Measurements from ENCODE around the gene IZUMO4.

IZUMO4 gene, protein sequence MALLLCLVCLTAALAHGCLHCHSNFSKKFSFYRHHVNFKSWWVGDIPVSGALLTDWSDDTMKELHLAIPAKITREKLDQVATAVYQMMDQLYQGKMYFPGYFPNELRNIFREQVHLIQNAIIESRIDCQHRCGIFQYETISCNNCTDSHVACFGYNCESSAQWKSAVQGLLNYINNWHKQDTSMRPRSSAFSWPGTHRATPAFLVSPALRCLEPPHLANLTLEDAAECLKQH

DNA sequence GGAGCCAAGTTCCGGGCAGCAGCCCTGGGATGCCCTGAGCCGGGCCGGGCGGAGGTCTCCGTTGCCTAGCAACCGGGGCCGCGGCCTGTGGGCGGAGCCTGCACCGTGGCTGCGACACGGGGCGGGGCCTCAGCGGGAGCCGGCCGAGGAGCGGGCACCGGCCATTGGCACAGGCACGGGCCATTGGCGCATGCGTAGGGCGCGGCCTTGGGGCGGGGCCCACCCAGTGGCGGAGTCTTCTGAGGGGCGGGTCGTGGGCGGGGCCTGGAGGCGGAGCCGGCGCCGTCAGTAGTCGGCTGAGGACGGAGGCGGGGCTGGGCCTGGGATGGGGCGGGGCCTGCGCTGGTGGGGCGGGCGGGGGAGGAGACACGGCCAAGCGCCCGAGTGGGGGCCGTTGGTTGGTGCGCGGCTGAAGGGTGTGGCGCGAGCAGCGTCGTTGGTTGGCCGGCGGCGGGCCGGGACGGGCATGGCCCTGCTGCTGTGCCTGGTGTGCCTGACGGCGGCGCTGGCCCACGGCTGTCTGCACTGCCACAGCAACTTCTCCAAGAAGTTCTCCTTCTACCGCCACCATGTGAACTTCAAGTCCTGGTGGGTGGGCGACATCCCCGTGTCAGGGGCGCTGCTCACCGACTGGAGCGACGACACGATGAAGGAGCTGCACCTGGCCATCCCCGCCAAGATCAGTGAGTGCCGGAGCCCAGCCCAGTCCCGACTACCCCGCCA, at the start of gene IZUMO4:
TSS of gene IZUMO4 (plus strand) at position 436 of the 723 bp plus-strand sequence. CDS start at position 467, 31 bp downstream.
- DNase-seq, result peak; percentile 82

DNA sequence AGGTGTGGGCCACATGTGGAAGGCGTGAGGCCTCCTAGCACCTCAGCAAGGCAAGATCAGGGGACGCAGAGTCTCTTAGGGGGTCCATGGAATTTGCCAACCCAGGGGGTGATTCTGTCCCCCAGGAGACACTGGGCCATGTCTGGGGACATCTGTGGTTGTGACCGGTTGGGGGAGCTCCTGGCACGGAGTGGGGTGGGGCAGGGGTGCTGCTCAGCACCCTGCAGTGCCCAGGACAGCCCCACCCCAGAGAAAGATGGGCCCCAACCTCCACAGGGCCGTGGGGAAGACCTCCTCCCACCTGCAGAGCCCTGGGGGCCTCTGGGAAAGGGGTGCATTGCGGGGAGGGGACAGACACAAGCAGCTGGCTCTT, 49.7 kb upstream of the IZUMO4 start:
- no peak for DNase-seq

DNA sequence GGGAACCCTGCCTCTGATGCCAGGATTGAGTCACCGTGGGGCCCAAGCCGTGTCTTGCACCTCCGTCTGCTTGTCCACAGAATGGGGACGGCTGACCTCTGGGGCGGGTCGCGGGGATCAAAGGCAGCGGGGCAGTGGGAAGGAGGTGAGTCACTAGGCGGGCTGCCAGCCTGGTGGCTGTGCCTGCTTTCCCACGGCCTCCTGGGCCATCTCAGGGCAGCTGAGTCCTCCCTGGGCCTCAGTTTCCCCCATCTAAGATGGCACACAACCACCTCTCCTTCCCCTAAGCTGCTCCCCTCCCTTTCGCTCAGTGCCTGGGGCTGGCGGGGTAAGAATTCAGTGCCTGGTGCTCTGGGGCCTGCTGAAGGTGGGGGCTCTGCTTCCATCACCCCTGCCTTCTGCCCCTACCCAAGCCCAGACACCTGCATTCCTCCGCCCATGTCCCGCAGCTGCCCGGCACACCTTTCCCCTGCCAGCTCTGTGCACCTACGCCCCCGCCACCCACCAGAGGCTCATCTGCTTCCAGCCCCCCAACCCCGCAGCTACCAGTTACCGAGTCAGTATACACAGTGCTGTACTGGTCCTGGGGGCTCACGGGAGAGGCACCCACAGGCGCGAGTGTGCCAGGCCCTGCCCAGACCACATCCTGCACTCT, 49.1 kb upstream of the IZUMO4 start:
- no peak for DNase-seq

DNA sequence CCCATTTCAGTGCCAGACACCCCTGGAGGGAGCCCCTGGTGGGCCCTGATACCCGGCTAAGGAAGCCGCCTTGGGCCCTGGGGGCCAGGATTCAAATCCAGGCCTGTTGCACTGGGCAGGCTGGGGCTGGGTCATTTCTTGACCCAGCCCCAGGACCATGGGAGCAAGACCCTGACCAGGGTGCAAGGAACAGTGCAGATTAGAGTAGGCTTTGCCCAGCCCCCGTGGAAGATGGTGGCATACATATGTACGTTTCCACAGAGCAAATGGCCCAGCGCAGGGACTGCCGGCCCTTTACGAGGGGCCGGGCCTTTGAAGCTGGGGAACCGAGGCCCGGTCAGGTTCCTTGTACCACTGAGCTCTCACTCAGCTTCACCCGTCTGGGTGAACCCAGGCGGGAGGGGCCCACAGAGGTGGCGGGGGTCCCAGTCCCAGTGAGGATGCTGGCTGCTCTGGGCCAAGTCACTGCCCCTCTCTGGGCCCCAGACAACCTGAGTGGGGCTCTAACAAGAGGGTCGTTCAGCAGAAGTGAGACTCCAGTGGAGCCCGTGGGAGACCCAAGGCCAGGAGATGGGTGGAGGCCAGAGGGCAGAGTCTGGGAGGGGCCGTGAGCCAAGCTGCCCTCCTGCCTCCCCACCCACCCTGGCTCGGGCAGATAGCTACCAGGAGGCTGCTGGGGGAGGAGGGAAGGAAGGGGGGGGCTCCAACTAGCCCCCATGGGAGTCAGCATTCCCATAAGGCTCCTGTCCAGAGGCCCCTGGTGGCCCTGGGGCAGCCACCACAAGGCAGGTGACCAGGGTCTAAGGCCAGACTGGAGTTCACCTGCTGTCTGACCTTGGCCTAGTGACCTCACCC, 48.4 kb upstream of the IZUMO4 start:
- no peak for DNase-seq

DNA sequence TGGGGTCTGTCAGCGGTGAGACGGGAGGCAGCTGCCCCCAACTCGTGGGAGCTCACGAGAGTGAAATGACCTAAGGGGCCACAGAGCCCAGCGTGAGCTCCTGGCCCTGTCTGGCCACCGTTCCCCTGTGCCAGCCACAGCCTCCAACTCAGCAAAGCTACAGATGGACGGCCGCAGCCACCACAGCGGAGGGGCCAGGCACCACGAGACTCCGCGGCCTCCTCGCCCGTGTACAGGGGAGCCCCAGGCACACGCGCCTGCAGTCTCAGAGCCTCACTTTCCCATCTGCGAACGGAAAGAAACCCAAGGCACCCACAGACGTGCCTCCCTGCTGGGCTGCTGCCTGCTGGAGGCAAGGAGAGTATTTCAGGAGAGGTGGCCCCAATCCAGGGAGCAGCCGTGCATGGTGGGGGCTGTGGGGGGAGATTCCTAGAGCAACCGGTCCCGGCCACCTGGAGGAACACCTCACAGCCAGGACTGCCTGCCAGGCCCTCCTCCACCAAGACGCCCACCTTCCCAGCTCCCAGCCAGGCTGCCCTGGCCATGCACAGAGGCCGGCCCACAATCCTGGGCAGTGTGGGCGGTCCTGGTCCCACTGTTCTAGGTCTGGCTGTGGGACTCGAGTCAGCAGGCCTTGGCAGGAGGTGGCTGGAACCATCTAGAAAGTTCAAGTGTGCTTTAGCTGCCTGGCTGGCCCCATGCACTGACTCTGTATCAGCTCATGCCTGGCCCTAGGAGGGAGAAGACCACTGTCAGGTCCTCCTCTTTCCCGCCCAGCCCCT, 47.6 kb upstream of the IZUMO4 start:
- DNase-seq, result no peak

DNA sequence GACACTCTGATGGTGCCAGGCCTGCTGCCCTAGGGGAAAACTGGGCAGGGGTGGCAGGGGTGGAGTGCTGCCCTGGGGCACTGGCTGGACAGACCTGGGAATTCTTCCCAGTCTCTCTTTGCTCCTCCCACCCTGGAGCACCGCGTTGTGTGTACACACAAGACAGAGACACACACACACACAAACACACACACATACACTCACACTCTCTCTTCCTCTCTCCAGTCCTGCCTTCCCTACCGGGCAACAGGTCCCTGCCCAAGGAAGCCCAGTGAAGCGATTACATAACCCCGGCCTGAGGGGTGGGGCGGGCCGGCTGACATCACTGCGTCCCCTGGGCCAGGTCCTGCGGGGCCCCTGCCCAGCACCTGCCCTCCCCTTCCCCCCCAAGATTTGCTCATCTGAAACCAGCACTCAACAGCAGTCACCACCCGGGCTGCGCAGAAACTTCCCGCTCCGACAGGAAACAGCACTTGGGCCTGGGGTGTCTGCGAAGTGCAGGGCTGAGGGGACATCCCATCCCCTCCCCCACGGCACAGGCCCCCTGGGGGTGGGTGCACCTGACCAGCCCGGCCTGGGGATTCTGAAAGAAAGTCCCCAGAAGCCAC, 46.9 kb upstream of the IZUMO4 start:
- DNase-seq, result no peak

DNA sequence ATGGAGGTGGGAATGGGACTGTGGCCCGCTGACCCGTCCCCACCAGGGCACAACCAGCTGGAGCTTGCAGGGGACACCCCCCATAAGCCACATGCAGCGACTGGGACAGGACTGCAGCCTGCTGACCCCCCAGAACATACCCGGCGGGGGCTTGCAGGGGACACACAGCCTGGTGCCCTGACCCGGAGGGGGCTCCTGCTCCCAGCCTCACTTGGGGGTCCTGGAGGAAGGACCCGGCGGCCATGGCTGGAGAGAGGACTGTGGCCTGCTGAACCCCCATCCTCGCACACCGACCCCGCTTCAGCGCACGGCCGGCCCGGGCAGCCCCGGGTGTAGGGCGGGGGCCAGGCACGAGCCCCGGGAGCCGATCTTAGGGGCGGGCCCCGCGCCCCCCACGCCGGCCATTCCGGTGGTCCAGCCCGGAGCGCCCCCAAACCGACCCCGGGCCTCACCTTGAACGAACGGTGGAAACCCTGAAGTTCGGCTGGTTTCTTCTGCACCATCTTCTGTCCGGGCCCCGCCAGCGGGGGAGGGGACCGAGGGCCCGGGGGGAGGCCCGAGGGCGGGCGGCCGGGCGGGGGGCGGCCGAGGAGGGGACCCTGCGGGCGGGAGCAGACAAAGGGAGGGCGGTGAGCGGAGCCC, 46.2 kb upstream of the IZUMO4 start:
- no peak for DNase-seq

DNA sequence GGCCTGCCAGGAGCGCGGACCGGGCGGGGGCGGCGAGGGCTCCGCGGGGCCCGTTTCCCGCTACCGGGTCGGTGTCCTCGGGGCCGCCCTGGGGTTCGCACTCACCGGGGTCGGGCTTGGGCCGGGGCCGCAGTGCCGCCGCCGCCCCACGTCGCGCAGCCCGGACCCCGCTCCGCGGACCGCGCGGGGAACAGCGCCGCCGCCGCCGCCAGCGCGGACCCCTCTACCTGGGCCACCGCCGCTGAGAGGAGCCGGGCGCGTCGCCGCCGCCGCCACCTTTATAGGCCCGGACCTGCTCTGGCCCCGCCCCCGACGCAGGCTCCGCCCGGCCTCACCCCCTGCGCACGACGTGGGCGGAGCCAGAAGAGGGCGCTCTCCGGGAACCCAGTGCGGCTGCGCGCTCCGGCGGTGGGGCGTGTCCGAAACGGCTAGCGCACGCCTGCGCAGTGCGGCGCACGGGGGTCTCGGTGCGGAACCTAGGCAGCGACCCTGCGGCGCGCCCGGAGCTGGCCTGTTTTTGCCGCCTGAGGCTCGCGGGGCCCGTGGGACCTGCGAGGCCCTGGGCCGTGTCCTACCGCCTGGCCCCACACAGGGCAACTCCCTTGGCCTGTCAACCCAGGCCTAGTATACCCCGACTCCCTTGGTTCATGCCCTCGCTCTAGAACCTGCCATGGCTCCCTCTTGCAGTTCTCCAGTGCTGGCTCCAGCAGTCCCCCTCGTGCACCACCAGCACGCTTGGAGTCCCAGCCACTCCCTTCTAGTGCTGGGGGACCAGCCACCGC, 45.5 kb upstream of the IZUMO4 start, which contains the start of gene MKNK2:
TSS of gene MKNK2 (minus strand) at position 254 of the 782 bp plus-strand sequence. CDS start 393 bp downstream, outside the sequence.
- DNase-seq, result no peak

DNA sequence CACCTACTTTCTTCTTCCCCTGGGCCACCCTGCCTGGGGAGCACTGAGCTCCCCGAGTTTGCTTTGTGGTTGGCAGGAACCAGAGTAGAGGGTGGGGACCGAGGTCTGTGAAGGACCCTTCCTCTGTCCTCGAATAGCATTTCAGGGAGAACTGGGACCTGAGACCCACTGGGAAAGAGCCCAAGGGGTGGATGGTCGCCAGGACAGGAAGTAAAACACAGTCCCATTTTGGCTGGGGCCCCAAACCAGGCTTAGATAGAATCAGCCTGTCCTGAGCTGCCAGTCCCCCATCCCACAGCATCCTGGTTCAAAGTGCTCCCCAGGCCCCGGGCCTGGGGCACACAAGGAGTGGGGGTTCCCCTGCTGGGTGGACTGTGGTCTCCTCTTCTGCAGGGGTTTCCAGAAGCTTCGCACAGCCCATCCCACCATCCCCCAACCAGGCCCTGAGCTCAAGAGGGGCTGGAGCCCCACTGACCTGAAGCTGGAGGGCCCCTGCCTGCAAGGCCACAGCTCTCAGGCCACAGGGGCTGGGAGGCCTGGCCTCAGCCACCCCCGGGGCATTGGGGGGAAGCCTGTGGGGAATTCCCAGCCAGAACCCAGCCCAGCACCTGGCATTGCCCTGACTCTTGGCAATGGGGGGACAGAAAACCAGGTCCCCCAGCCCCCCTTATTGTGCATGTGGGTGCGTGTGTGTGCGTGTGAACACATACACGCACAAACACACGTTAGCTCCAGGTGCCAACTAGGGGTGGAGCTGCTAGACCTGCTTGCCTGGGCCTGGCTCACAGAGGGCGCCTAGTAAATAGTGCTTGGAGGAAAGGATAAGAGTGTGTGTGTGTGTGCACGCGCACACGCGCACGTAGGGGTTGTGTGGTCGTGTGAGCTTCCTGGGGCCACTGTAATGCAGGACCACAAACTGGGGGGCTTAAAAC, 44.7 kb upstream of the IZUMO4 start:
- DNase-seq, result no peak

DNA sequence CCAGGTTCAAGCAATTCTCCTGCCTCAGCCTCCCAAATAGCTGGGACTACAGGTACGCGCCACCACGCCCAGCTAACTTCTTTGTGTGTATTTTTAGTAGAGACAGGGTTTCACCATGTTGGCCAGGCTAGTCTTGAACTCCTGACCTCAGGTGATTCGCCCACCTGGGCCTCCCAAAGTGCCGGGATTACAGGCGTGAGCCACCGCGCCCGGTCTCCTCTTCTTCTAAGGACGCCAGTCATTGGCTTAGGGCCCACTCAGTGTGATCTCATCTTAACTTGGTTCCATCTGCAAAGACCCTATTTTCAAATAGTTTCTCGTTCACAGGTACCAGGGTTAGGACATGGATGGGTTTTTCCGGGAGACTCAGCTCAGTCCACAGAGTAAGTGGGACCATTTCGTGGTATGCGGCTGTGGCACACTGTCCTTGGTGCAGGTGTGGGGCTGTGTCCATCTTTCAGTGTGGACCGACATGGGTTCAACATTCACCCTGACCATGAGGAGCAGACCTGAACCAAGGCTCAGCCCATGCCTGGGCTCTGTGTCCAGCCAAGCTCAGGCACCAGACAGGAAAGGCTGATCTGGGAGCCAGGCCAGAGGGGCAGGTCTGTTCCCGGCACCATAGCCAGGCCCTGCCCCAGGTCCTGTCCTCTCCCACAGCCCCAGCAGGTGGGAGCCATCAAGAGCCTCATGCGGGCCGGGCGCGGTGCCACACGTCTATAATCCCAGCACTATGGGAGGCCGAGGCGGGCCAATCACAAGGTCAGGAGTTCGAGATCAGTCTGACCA, 42.9 kb upstream of the IZUMO4 start:
- no peak for DNase-seq

DNA sequence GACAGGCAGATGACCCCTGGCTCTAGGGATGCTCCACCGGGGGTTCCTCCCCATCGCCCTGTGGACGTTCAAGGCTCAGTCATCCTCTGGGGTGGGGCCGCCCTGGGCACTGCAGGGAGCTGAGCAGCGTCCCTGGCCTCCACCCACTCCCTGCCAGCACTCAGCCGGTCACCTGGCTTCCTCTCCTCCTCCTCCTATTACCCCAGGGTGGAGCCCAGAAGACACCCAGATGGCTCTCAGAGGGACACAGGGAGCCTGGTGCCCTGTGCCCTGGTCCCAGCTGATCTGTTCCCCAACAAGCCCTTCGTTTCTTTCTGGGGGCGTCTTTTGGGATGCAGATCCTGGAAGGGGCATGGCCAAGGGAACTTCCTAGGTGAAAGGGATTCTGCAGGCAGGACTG, 42.0 kb upstream of the IZUMO4 start:
- DNase-seq, result no peak

DNA sequence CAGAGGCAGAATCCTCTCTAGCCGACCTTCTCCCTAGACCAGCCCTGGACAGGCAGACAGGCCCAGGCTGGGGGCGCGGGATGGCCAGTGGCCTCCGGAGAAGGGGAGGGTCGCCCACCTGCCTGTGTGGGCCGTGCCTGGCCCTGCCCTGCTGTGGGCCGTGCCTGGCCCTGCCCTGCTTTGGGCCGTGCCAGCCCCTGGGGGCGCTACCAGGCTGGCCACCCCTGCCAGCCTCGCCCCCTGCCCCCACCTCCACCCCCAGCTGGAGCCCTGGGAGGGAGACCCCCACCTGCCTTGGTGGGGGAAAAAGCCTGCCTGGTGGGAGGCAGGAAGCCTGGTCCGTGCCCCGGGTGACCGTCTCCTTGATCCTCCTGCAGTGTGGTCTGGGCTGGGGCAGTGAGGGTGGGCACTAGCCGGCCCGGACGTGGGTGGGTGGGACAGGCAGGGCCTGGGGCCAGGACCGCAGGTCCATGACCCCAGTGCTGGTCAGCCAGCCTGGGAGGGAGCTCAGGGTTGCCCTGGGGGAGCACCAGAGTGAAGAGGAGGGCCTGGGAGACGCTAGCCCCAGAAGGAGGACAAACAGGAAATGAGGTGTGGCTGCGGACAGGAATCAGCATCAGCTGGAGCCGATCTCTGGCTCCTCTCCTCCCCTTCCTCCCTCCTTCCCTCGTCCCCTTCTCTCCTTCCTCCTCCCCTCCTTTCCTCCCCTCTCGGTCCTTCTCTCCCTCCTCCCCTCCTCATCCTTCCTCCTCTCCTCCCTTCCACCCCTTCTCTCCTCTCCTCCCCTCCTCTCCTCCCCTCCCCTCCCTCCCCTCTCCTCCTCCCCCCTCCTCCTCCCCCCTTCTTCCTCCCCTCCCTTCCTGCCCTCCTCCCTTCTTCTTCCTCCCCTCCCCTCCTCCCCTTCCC, 40.5 kb upstream of the IZUMO4 start:
- no peak for DNase-seq

DNA sequence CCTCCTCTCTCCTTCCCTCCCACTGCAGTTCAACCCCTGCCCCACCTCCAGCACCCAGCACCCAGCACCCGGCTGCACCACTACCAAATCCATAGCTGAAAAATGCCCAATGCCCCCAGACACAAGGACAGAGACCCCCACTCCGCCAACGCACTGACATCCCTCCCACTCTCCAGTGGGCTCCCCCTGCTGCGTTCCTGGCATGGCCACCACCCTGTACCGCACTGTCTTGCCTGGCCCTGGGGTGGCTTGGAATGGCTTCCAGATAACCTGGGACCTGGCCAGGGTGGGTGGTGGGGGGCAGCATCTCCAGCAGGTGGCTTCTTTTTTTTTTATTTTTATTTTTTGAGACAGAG, 39.9 kb upstream of the IZUMO4 start:
- no peak for DNase-seq

DNA sequence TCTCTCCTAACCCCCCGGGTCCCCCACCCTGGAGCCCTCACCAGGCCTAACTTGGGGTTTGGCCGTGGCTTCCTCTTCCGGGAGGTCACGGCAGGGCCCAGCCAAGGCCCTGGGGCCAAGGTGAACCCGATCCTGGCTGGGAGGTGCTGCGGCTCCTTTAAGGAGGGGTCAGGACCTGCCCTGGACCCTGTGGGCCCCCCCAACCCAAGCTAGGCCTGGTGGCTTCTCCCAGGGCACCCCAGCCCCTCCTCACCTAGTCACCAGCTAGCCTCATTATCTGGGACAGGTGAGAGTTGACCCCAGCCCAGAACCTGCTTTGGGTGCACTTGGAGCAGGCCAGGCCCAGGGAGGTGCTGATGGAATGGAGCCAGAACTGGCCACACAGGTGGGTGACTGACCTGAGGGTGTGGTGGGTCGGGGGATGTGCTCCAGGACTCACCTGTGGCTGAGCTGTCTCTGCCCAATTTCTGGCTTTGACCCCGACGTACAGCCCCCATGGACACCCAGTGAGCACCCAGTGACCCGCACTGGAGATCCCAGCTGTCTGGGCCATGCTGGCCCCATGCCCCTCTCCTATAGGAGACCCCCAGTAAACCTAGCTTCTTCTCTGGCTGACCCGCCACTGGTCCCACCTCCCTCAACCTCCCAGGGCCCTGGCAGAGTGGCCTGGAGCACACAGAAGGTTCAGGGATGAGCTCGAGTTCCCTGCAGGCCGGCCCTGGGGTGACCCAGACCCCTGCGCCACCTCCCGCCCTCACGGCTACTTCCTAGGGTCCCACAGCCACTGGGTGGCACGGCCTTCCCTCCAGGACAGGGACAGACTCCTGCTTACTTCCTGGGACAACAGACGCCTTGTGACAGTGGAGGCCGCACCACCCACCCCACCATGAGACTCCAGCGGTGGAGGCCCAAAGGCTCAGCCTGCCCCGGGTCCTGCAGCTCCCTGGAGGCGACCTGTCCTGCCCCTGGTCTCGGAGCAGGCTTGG, 38.9 kb upstream of the IZUMO4 start:
- no peak for DNase-seq

DNA sequence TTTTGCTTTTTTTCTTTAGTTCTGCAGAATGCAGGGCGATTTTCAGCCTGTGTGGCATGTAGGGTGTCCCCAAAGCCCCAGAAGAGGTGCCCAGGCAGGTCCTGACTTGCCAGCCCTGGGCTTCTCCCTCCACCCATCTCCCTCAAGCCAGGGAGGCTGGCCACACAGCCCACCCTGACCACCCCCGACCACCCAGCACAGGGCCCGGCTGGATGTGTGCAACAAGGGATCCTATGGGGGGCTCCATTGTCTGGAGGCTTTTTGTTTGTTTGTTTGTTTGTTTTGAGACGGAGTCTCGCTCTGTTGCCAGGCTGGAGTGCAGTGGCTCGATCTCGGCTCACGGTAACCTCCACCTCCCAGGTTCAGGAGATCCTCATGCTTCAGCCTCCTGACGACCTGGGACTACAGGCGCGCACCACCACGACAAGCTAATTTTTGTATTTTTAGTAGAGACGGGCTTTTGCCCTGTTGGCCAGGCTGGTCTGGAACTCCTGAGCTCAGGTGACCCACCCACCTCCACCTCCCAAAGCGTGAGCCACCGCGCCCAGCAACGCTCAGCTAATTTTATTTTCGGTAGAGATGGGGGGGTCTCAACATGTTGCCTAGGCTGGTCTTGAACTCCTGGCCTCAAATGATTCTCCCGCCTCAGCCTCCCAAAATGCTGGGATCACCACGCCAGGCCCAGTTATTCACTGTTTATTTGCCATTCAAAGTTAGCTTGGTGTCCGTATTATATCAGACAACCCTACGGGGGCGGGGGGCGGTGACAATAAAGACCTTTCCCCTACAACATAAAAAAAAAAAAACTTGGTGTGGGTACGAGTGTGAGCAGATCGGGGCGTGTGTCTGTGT, 37.9 kb upstream of the IZUMO4 start:
- DNase-seq, result no peak
